Upper lobe of left lung (tissue), 6 donors: Measurements from ENCODE around the gene SLC66A2. TPM values are rescaled to one million over a fixed set of nuclear protein-coding genes. Genes with fewer than 3 reads are reported as not detected.

ENCODE experiments used
- ATAC-seq, 2 donors: fragments of 200-7000 bp; cut with Tn5 transposase; one replicate each; pipeline ENCODE4 v1.9.1; 2022; ENCODE audit warnings: mild to moderate bottlenecking in 2 of 2, moderate library complexity in 2 of 2; ENCODE audit not compliant: low FRiP score in 2 of 2
- DNase-seq, 2 donors: peaks; one replicate each; pipeline ENCODE4 v3.0.0-alpha.2; 2019 to 2020
- H3K27ac ChIP-seq, 4 donors: fragments of 200-600 bp; sonication (generic); one replicate each; pipeline ENCODE4 v1.5.1; 2016 to 2019
- H3K27me3 ChIP-seq, 4 donors: fragments of 200-600 bp; sonication (generic); one replicate each; pipeline ENCODE4 v1.5.1; 2017 to 2019
- H3K36me3 ChIP-seq, 4 donors: fragments of 200-600 bp; sonication (generic); one replicate each; pipeline ENCODE4 v1.5.1; 2016 to 2019
- H3K4me1 ChIP-seq, 4 donors: fragments of 200-600 bp; sonication (generic); one replicate each; pipeline ENCODE4 v1.5.1; 2018 to 2019
- H3K4me3 ChIP-seq, 4 donors: fragments of 200-600 bp; sonication (generic); one replicate each; pipeline ENCODE4 v1.5.1; 2017 to 2019; ENCODE audit warnings: mild to moderate bottlenecking in 2 of 4, moderate library complexity in 1 of 4
- H3K9me3 ChIP-seq, 4 donors: fragments of 200-600 bp; sonication (generic); one replicate each; pipeline ENCODE4 v1.5.1; 2018 to 2019
- CTCF ChIP-seq, 6 experiments: fragments of 450-650 bp in 4 of 6; fragments of 200-600 bp in 2 of 6; sonication (generic) in 2 of 6; IDR thresholded peaks; one replicate each; pipeline ENCODE4 v1.5.1; 2016 to 2019; ENCODE audit warnings: antibody characterized with exemption in 6 of 6
- EP300 ChIP-seq, 4 donors: sonication (generic); formaldehyde crosslinking; IDR thresholded peaks; one replicate each; pipeline ENCODE4 v1.5.1; 2017; ENCODE audit warnings: antibody characterized with exemption in 4 of 4, control low read depth in 2 of 4
- POLR2A ChIP-seq, 4 donors: fragments of 450-650 bp; IDR thresholded peaks; one replicate each; pipeline ENCODE4 v1.5.1; 2016 to 2017; ENCODE audit warnings: antibody characterized with exemption in 4 of 4, mild to moderate bottlenecking in 2 of 4
- POLR2AphosphoS5 ChIP-seq, 2 donors: sonication (generic); formaldehyde crosslinking; IDR thresholded peaks; one replicate each; pipeline ENCODE4 v1.5.1; 2017; ENCODE audit warnings: antibody characterized with exemption in 2 of 2
- WGBS, 2 donors: methylation state at CpG; one replicate each; pipeline ENCODE4 v1.1.5; 2017 to 2018; 5-methylcytosine and 5-hydroxymethylcytosine counted together
- total RNA-seq, 6 donors: library from RNA; depleted of rRNA in 4 of 6; stranded (reverse); fragments of >200 nt in 4 of 6; gene quantifications; one replicate each; pipeline versions ENCODE4 v1.1.0 to v1.2.1, GENCODE V29; 2016 to 2021
- donor health status: DM: no; HTN: no; CAD: no; lungs with moderate emphysema.
- donor health status: DM: no; HTN: yes; CAD: no; lungs with severe emphysema.

The SLC66A2 gene
- total RNA-seq, 6 donors from 2014 or later = 37.6 to 90.7 (median 66.5) TPM

DNA sequence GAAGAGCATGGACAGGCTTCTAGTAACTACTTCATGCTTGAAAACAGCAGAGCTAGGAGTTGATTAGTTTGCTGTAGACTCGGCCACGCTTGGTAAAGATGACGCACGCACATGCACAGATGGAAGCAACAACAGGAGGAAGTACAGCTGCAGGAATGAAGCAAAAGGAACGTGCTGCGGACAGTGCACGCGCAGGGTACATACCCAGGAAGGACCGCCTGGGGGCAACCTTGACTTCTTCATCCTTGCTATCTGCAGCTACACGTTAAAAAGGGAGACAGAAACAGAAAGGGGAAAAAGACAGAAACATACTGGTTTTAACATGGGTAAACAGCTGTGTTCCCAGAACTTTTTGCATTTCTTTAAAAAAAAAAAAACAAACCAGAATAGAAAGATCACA is 17.7 kb downstream of the SLC66A2 start:
- DNase-seq = peak in 1 of 2 donors; percentile 19
- H3K27me3 ChIP-seq = no peaks in the 10 kb centered on the region
- peaks cover 6 to 68% (median 19%) of the 10 kb centered on the region in 4 donors for H3K36me3 ChIP-seq
- WGBS, 2 donors = 89 to 90% methylated on average over 10 of the region's 10 CpGs
- H3K4me1 ChIP-seq = peaks cover 3 to 13% (median 7%) of the 10 kb centered on the region in 4 donors
- no peak overlapping the region for H3K4me3 ChIP-seq
- TF ChIP-seq POLR2A (IDR thresholded peaks at IDR 0.05) (no peak), CTCF (IDR thresholded peaks at IDR 0.05) (peak in 1 of 6 experiments; percentile 10)
- peaks cover 24 to 44% (median 29%) of the 10 kb centered on the region in 4 donors for H3K9me3 ChIP-seq
- ATAC-seq = peak in 1 of 2 donors; percentile 56
- H3K27ac ChIP-seq = no peak overlapping the region

GRCh38 chr18:79932907-79933306 is 18.5 kb downstream of the SLC66A2 start:
- H3K36me3 ChIP-seq = peaks cover 6 to 71% (median 23%) of the 10 kb centered on the region in 4 donors

GRCh38 chr18:79931475-79931874 is 20.0 kb downstream of the SLC66A2 start:
- DNase-seq = no peak
- H3K36me3 ChIP-seq = peaks cover 6 to 67% (median 24%) of the 10 kb centered on the region in 4 donors
- no peak for TF ChIP-seq POLR2AphosphoS5 (IDR thresholded peaks at IDR 0.05)
- no peak for TF ChIP-seq CTCF (IDR thresholded peaks at IDR 0.05)
- TF ChIP-seq EP300 (IDR thresholded peaks at IDR 0.05) = no peak
- TF ChIP-seq POLR2A (IDR thresholded peaks at IDR 0.05) = no peak
- 96 to 97% methylated on average over 2 of the region's 2 CpGs for WGBS, 2 donors
- peaks cover 0 to 10% (median 3%) of the 10 kb centered on the region in 4 donors for H3K4me1 ChIP-seq
- H3K27me3 ChIP-seq = no peaks in the 10 kb centered on the region
- no peak overlapping the region for H3K27ac ChIP-seq
- ATAC-seq = no peak
- no peak overlapping the region for H3K4me3 ChIP-seq
- peaks cover 24 to 45% (median 29%) of the 10 kb centered on the region in 4 donors for H3K9me3 ChIP-seq

More at GRCh38 chr18:79932907-79933306, 18.5 kb downstream of the SLC66A2 start:
- whole genome bisulfite sequencing, 2 donors = 90 to 97% methylated on average over 3 of the region's 3 CpGs
- Histone ChIP-seq H3K27ac (no peak overlapping the region), H3K9me3 (peaks cover 24 to 45% (median 29%) of the 10 kb centered on the region in 4 donors), H3K4me3 (no peak overlapping the region), H3K4me1 (peaks cover 0 to 10% (median under 1%) of the 10 kb centered on the region in 4 donors), H3K27me3 (no peaks in the 10 kb centered on the region)
- DNase-seq = no peak
- TF ChIP-seq POLR2AphosphoS5 (IDR thresholded peaks at IDR 0.05) (no peak), EP300 (IDR thresholded peaks at IDR 0.05) (no peak), POLR2A (IDR thresholded peaks at IDR 0.05) (no peak), CTCF (IDR thresholded peaks at IDR 0.05) (no peak)
- no peak for ATAC-seq

DNA sequence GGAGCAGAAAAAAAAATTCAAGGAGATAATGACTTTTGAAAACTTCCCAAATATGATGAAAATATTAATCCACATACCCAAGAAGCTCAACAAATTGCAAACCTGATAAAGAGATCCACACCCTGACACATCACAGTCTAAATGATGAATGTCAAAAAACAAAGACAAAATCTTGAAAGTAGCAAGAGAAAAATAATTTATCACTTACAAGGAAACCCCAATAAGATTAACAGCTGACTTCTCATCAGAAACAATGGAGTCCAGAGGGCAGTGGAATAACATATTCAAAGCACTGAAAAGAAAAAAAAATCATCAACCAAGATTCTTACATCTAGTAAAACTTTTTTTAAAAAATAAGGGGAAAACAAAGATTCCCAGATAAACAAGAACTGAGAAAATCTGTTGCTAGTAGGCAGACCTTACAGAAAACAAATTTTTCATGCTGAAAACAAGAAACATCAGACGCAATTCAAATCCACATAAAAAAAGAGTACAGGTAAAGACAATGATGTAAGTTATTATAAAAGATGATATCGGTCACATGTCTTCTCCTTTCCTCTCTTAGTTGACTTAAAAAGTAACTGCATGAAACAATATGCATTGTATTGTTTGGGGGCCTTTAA is 21.3 kb downstream of the SLC66A2 start:
- TF ChIP-seq POLR2AphosphoS5 (IDR thresholded peaks at IDR 0.05) (no peak), POLR2A (IDR thresholded peaks at IDR 0.05) (no peak)
- Histone ChIP-seq H3K4me3 (no peak overlapping the region), H3K4me1 (peaks cover 0 to 13% (median 5%) of the 10 kb centered on the region in 4 donors), H3K9me3 (peaks cover 24 to 38% (median 27%) of the 10 kb centered on the region in 4 donors), H3K27ac (no peak overlapping the region), H3K36me3 (peaks cover 6 to 60% (median 15%) of the 10 kb centered on the region in 4 donors), H3K27me3 (no peaks in the 10 kb centered on the region)
- 97% methylated on average over 2 of the region's 2 CpGs for WGBS, 2 donors
- ATAC-seq (no peak), DNase-seq (no peak)

- peak in 1 of 2 donors; percentile 6 for DNase-seq
- H3K36me3 ChIP-seq = peaks cover 6 to 64% (median 15%) of the 10 kb centered on the region in 4 donors
- peaks cover 24 to 32% (median 27%) of the 10 kb centered on the region in 4 donors for H3K9me3 ChIP-seq
- 92 to 99% methylated on average over 8 to 9 of the region's 9 CpGs for WGBS, 2 donors
- H3K27ac ChIP-seq = no peak overlapping the region
- H3K4me3 ChIP-seq = no peak overlapping the region
- no peak for ATAC-seq
- peaks cover 0 to 18% (median 0%) of the 10 kb centered on the region in 4 donors for H3K4me1 ChIP-seq
- H3K27me3 ChIP-seq = no peaks in the 10 kb centered on the region
- TF ChIP-seq POLR2A (IDR thresholded peaks at IDR 0.05) (no peak), EP300 (IDR thresholded peaks at IDR 0.05) (no peak), POLR2AphosphoS5 (IDR thresholded peaks at IDR 0.05) (no peak), CTCF (IDR thresholded peaks at IDR 0.05) (no peak)
These were observed 22.9 kb downstream of the SLC66A2 start for GRCh38 chr18:79928563-79928960.
